ENCODE results near the gene CTSW. TPM values are rescaled to one million over a fixed set of nuclear protein-coding genes. Genes with fewer than 3 reads are reported as not detected.

Gene CTSW
- polyA plus RNA-seq, 2 of the 4 experiments (the other 2 are of a cell fraction), result not detected

DNA sequence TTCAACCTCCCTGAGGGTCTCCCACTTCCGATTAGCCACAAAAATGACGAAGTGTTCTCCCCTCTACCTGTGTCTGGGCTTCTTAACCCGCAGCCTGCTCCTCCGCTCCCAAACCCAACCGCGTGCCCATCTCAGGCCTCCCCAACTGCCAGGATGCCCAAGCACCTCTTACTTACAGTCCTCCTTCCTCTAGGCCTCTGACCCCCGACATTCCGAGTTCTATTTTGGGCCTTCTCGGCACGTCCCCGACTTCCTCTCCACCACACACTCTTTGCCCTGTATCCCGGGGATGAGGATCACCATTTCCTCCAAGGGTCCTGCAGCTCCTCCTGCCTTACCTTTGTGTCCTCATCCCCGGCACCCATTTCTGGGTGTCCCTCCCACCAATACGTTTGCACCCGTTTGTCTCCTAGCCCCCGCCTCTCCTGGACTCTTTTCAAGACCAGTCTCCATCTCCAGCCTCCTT lies 19.8 kb upstream of the CTSW start (continued):
- TF ChIP-seq HOXA7 (CRISPR knock-in tag; IDR thresholded peaks at IDR 0.05) (no peak), KDM1A (IDR thresholded peaks at IDR 0.05; ENCODE audit: low read depth) (no peak), RARB (CRISPR knock-in tag; IDR thresholded peaks at IDR 0.05) (0 out of 2 replicates have a peak, but pooled peaks have one; percentile 23), POLR2A (IDR thresholded peaks at IDR 0.05; ENCODE audit: low read length) (no peak), PHF8 (IDR thresholded peaks at IDR 0.05; ENCODE audit: borderline replicate concordance, low read depth) (peak; percentile 45; the same call in 1 of the 2 replicates), EHMT2 (IDR thresholded peaks at IDR 0.05; ENCODE audit: low read depth) (no peak), MAFK (IDR thresholded peaks at IDR 0.05; ENCODE audit: partially characterized antibody) (no peak), HOXB5 (CRISPR knock-in tag; IDR thresholded peaks at IDR 0.05) (no peak), JUNB (IDR thresholded peaks at IDR 0.05) (no peak), SMC3 (IDR thresholded peaks at IDR 0.05) (no peak), CEBPB (IDR thresholded peaks at IDR 0.05) (no peak), CBX8 (IDR thresholded peaks at IDR 0.05) (no peak), ZSCAN20 (CRISPR knock-in tag; IDR thresholded peaks at IDR 0.05) (no peak), BHLHE40 (IDR thresholded peaks at IDR 0.05; ENCODE audit: low read depth, low read length) (no peak), FOSB (CRISPR knock-in tag; IDR thresholded peaks at IDR 0.05) (no peak), HDAC2 (IDR thresholded peaks at IDR 0.05) (no peak), HOXB13 (CRISPR knock-in tag; IDR thresholded peaks at IDR 0.05; ENCODE audit: low read depth) (peak; percentile 70; the same call in 1 of the 2 replicates), POLR2AphosphoS2 (conservative IDR thresholded peaks at IDR 0.05; ENCODE audit: low read length) (no peak), JUN (IDR thresholded peaks at IDR 0.05) (no peak; a peak in 1 of 5 replicates), NFE2L2 (conservative IDR thresholded peaks at IDR 0.05; ENCODE audit: low read length) (no peak), CHD2 (IDR thresholded peaks at IDR 0.05; ENCODE audit: low read length, partially characterized antibody) (no peak)
- TF ChIP-seq, protein P1, sequence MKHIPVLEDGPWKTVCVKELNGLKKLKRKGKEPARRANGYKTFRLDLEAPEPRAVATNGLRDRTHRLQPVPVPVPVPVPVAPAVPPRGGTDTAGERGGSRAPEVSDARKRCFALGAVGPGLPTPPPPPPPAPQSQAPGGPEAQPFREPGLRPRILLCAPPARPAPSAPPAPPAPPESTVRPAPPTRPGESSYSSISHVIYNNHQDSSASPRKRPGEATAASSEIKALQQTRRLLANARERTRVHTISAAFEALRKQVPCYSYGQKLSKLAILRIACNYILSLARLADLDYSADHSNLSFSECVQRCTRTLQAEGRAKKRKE (CRISPR knock-in tag; IDR thresholded peaks at IDR 0.05; ENCODE audit: low read depth), result 0 out of 2 replicates have a peak, but pooled peaks have one; percentile 24
- TF ChIP-seq, protein P2, sequence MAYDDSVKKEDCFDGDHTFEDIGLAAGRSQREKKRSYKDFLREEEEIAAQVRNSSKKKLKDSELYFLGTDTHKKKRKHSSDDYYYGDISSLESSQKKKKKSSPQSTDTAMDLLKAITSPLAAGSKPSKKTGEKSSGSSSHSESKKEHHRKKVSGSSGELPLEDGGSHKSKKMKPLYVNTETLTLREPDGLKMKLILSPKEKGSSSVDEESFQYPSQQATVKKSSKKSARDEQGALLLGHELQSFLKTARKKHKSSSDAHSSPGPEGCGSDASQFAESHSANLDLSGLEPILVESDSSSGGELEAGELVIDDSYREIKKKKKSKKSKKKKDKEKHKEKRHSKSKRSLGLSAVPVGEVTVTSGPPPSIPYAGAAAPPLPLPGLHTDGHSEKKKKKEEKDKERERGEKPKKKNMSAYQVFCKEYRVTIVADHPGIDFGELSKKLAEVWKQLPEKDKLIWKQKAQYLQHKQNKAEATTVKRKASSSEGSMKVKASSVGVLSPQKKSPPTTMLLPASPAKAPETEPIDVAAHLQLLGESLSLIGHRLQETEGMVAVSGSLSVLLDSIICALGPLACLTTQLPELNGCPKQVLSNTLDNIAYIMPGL (CRISPR knock-in tag; IDR thresholded peaks at IDR 0.05; ENCODE audit: borderline replicate concordance), result no peak
- TF ChIP-seq, protein P3, sequence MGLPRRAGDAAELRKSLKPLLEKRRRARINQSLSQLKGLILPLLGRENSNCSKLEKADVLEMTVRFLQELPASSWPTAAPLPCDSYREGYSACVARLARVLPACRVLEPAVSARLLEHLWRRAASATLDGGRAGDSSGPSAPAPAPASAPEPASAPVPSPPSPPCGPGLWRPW (IDR thresholded peaks at IDR 0.05), result no peak
- TF ChIP-seq, protein P4, sequence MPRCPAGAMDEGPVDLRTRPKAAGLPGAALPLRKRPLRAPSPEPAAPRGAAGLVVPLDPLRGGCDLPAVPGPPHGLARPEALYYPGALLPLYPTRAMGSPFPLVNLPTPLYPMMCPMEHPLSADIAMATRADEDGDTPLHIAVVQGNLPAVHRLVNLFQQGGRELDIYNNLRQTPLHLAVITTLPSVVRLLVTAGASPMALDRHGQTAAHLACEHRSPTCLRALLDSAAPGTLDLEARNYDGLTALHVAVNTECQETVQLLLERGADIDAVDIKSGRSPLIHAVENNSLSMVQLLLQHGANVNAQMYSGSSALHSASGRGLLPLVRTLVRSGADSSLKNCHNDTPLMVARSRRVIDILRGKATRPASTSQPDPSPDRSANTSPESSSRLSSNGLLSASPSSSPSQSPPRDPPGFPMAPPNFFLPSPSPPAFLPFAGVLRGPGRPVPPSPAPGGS (IDR thresholded peaks at IDR 0.05), result no peak; the same call in 2 of the 3 replicates
